ENCODE results near the gene BCL2L11.

DNA sequence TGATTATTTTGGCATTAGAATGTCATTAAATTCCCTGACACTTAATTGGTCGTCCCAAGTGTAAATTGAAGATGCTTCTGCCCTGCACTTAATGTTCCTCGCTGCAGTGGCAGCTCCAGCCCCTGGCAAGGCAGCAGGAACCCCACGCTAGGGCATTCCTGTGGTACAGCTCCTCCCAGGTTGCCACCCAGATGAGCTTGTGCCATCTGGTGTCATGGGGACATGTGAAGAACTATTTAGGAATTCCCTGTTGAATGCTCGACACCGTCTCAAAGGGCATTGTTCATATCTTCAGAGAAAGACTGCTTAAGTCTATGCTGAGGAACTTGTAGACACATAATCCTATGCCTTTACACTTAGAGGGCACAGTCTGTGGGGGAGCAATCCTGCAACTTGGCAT lies 38.9 kb downstream of the BCL2L11 start:
- TF ChIP-seq POLR2A (IDR thresholded peaks at IDR 0.05) (no peak), EP300 (IDR thresholded peaks at IDR 0.05) (no peak), CTCF (IDR thresholded peaks at IDR 0.05) (no peak)

Data from ovary (tissue), 3 donors.